Prostate gland (tissue), 2 donors: ENCODE data around the gene PDE4D. TPM values are rescaled to one million over a fixed set of nuclear protein-coding genes. Genes with fewer than 3 reads are reported as not detected.

ENCODE experiments used
- DNase-seq: peaks from one replicate; pipeline ENCODE4 v3.0.0-alpha.2; 2019; ENCODE audit warnings: low spot score
- H3K27ac ChIP-seq, 2 donors: fragments of 200-600 bp; sonication (generic); 2 replicates each; pipeline ENCODE4 v1.5.1; 2017 to 2019
- H3K27me3 ChIP-seq: fragments of 200-600 bp; sonication (generic); replicated peaks from 2 replicates; pipeline ENCODE4 v1.5.1; 2019; ENCODE audit not compliant: insufficient read depth
- H3K36me3 ChIP-seq, 2 donors: fragments of 200-600 bp; sonication (generic); 1 replicate in 1 of 2; 2 replicates in 1 of 2; pipeline versions ENCODE4 v1.5.1 to v1.8.1; 2017 to 2019
- H3K4me1 ChIP-seq: fragments of 200-600 bp; sonication (generic); replicated peaks from 2 replicates; pipeline ENCODE4 v1.5.1; 2019
- H3K4me3 ChIP-seq, 2 donors: fragments of 200-600 bp; sonication (generic); 2 replicates each; pipeline ENCODE4 v1.5.1; 2017 to 2019
- H3K9me3 ChIP-seq: fragments of 200-600 bp; sonication (generic); 2 replicates; pipeline ENCODE4 v1.5.1; 2017
- CTCF ChIP-seq, 4 experiments: fragments of 200-600 bp in 2 of 4; fragments of 450-650 bp in 2 of 4; sonication (generic) in 2 of 4; IDR thresholded peaks; 1 replicate in 3 of 4; 2 replicates in 1 of 4; pipeline ENCODE4 v1.5.1; 2016 to 2019; ENCODE audit warnings: antibody characterized with exemption in 4 of 4, mild to moderate bottlenecking in 2 of 4, moderate library complexity in 2 of 4
- POLR2A ChIP-seq: fragments of 450-650 bp; IDR thresholded peaks from one replicate; pipeline ENCODE4 v1.6.1; 2016; ENCODE audit warnings: antibody characterized with exemption, mild to moderate bottlenecking
- POLR2AphosphoS5 ChIP-seq: sonication (generic); formaldehyde crosslinking; IDR thresholded peaks from one replicate; pipeline ENCODE4 v1.6.1; 2017; ENCODE audit warnings: antibody characterized with exemption
- WGBS: methylation state at CpG from one replicate; pipeline ENCODE4 v1.1.5; 2018; 5-methylcytosine and 5-hydroxymethylcytosine counted together
- intact Hi-C: fragments of 100-400 bp; cut with DNase I; formaldehyde crosslinking; loops from one replicate; pipeline ENCODE4 v1.14.2; 2022
- total RNA-seq, 2 donors: library from RNA; depleted of rRNA; stranded (reverse); fragments of >200 nt; gene quantifications; one replicate each; pipeline ENCODE4 v1.1.0, GENCODE V29; 2016

The PDE4D gene
- total RNA-seq, 2 donors from 2014 or later = 64.2 to 75.6 TPM

- no peaks in the 10 kb centered on the region for H3K9me3 ChIP-seq
- intact Hi-C loops = no loop called here
- H3K4me1 ChIP-seq = no peaks in the 10 kb centered on the region
- H3K4me3 ChIP-seq = no peak overlapping the region
- WGBS = 94% methylated on average over 8 of the region's 8 CpGs
- no peaks in the 10 kb centered on the region for H3K36me3 ChIP-seq
- H3K27me3 ChIP-seq = no peaks in the 10 kb centered on the region
- DNase-seq = no peak
- H3K27ac ChIP-seq = no peak overlapping the region
- no peak for TF ChIP-seq POLR2A
- no peak for TF ChIP-seq POLR2AphosphoS5
- no peak for TF ChIP-seq CTCF (IDR thresholded peaks at IDR 0.05)
These were observed 556.3 kb downstream of the PDE4D start for GRCh38 chr5:59337240-59337639.

GRCh38 chr5:59335544-59335943 lies 558.0 kb downstream of the PDE4D start:
- Histone ChIP-seq H3K27ac (no peak overlapping the region), H3K4me3 (no peak overlapping the region), H3K27me3 (no peaks in the 10 kb centered on the region), H3K9me3 (no peaks in the 10 kb centered on the region), H3K36me3 (no peaks in the 10 kb centered on the region), H3K4me1 (no peaks in the 10 kb centered on the region)
- DNase-seq = no peak
- intact Hi-C loops = no loop called here
- no peak for TF ChIP-seq POLR2A
- peak in 1 of 4 experiments; percentile 15 for TF ChIP-seq CTCF (IDR thresholded peaks at IDR 0.05)
- WGBS = 89% methylated on average over 1 of the region's 1 CpG

- no peak overlapping the region for H3K4me3 ChIP-seq
These were observed 560.1 kb downstream of the PDE4D start for GRCh38 chr5:59333416-59333815.

GRCh38 chr5:59332236-59332973 lies 561.1 kb downstream of the PDE4D start:
- Histone ChIP-seq H3K27ac (no peak overlapping the region), H3K27me3 (no peaks in the 10 kb centered on the region), H3K4me1 (no peaks in the 10 kb centered on the region), H3K9me3 (no peaks in the 10 kb centered on the region), H3K36me3 (no peaks in the 10 kb centered on the region), H3K4me3 (no peak overlapping the region)
- 92% methylated on average over 2 of the region's 2 CpGs for WGBS
- no peak for DNase-seq
- TF ChIP-seq POLR2AphosphoS5 = no peak
- no peak for TF ChIP-seq CTCF (IDR thresholded peaks at IDR 0.05)
- intact Hi-C loops = no loop called here

More at GRCh38 chr5:59333416-59333815, 560.1 kb downstream of the PDE4D start:
- Histone ChIP-seq H3K36me3 (no peaks in the 10 kb centered on the region), H3K27me3 (no peaks in the 10 kb centered on the region), H3K27ac (no peak overlapping the region), H3K4me1 (no peaks in the 10 kb centered on the region), H3K9me3 (no peaks in the 10 kb centered on the region)
- DNase-seq = no peak
- intact Hi-C loops = no loop called here
- TF ChIP-seq POLR2AphosphoS5 = no peak
- TF ChIP-seq POLR2A = no peak

- 93% methylated on average over 9 of the region's 9 CpGs for WGBS
- Histone ChIP-seq H3K4me1 (no peaks in the 10 kb centered on the region), H3K27me3 (no peaks in the 10 kb centered on the region), H3K9me3 (no peaks in the 10 kb centered on the region), H3K36me3 (no peaks in the 10 kb centered on the region), H3K4me3 (no peak overlapping the region), H3K27ac (no peak overlapping the region)
- intact Hi-C loops = no loop called here
- DNase-seq = no peak
- TF ChIP-seq POLR2A = no peak
- TF ChIP-seq CTCF (IDR thresholded peaks at IDR 0.05) = no peak
- TF ChIP-seq POLR2AphosphoS5 = no peak
These were observed 562.8 kb downstream of the PDE4D start for GRCh38 chr5:59330680-59331079.
